Activated T-cell treated with anti-CD3 and anti-CD28 coated beads for 24 hours (primary cell): ENCODE measurements around the gene CEP70.
"Not testable (repeated sequence)": the region's sequence is repeated elsewhere in the genome, so short reads cannot be mapped to it uniquely, and the experiment has no call there.

Source experiments
- DNase-seq: peaks from one replicate; pipeline ENCODE4 v3.0.0-alpha.2; 2020; ENCODE audit warnings: low read depth

Gene CEP70

GRCh38 chr3:138593488-138594149 lies 441 bp downstream of the CEP70 start:
- DNase-seq, result no peak

GRCh38 chr3:138591392-138591791 lies 2.7 kb downstream of the CEP70 start:
- DNase-seq, result no peak

GRCh38 chr3:138588445-138588844 lies 5.6 kb downstream of the CEP70 start:
- no peak for DNase-seq

DNA sequence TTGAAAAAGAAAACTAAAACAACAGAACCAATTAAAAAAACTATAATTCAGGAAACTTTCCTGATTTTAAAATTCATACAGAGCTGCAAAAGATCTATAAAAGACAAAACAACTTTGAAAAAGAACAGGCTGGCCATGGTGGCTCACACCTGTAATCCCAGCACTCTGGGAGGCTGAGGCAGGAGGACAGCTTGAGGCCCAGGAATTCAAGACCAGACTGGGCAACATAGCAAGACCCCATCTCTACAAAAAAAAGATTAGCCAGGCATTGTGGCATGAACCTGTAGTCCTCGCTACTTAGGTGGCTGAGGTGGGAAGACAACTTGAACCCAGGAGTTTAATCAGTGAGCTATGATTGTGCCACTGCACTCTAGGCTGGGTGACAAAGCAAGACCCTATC lies 6.7 kb downstream of the CEP70 start:
- DNase-seq, result no peak

GRCh38 chr3:138578961-138579574 lies 15.0 kb downstream of the CEP70 start:
- no peak for DNase-seq

GRCh38 chr3:138578141-138578540 lies 15.9 kb downstream of the CEP70 start:
- DNase-seq, result no peak

- no peak for DNase-seq
These were observed 20.9 kb downstream of the CEP70 start for GRCh38 chr3:138573138-138573537.

DNA sequence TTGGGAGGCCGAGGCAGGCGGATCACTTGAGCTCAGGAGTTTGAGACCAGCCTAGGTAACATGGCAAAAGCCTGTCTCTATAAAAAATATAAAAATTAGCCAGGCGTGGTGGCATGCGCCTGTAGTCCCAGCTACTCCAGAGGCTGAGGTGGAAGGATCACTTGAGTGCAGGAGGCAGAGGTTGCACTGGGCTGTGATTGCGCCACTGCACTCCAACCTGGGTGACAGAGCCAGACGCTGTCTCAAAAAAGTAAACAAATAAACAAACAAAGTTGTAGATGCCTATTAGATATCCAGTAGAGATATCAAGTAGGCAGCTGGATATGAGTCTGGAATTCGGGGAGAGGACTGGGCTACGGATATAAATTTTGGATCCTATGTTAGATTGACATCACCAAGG lies 24.4 kb downstream of the CEP70 start:
- not testable (repeated sequence) for DNase-seq

GRCh38 chr3:138569090-138569489 lies 25.0 kb downstream of the CEP70 start:
- DNase-seq, result no peak

DNA sequence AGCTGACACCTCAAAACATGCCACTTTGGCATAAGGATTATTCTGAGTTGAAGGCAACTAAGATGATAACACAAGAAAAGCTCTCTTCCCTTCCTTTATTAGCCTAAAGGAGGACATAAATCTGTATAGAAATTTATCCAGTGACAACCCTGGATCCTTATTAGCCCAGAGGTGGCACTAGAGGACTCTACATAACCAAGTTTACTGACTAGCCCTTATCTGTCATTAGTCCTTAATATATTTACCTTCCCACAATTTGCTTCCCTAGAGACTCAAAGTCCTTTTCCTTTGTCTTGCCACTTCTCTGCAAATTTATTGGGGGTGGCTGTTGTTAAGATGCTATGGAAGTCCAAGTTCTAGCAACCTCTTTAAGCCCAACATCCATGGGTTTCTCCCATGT lies 26.7 kb downstream of the CEP70 start:
- DNase-seq, result no peak

DNA sequence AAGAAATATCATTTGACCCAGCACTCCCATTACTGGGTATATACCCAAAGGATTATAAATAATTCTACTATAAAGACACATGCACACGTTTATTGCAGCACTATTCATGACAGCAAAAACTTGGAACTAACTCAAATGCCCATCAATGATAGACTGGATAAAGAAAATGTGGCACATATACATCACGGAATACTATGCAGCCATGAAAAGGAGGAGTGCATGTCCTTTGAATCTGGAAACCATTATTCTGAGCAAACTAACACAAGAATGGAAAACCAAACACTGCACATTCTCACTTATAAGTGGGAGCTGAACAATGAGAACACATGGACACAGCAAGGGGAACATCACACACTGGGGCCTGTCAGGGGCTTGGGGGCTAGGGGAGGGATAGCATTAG lies 27.8 kb downstream of the CEP70 start:
- DNase-seq, result not testable (repeated sequence)

DNA sequence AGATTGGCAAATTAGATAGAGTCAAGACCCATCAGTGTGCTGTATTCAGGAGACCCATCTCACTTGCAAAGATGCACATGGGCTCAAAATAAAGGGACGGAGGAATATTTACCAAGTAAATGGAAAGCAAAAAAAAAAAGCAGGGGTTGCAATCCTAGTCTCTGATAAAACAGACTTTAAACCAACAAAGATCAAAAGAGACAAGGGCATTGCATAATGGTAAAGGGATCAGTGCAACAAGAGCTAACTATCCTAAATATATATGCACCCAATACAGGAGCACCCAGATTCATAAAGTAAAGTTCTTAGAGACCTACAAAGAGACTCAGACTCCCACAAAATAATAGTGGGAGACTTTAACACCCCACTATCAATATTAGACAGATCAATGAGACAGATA lies 31.2 kb downstream of the CEP70 start:
- DNase-seq, result not testable (repeated sequence)

- no peak for DNase-seq
These were observed 33.6 kb downstream of the CEP70 start for GRCh38 chr3:138560501-138560900.

GRCh38 chr3:138559134-138559533 lies 34.9 kb downstream of the CEP70 start:
- DNase-seq, result no peak

DNA sequence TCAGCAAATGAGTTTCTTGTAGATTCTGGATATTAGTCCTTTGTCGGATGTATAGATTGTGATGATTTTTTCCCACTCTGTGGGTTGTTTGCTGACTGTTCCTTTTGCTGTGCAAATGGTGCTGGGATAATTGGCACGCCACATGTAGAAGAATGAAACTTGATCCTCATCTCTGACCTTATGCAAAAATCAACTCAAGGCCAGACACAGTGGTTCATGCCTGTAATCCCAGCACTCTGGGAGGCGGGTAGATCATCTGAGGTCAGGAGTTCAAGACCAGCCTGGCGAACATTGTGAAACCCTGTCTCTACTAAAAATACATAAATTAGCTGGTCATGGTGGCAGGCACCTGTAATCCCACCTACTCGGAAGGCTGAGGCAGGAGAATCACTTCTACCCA lies 39.3 kb downstream of the CEP70 start:
- not testable (repeated sequence) for DNase-seq

DNA sequence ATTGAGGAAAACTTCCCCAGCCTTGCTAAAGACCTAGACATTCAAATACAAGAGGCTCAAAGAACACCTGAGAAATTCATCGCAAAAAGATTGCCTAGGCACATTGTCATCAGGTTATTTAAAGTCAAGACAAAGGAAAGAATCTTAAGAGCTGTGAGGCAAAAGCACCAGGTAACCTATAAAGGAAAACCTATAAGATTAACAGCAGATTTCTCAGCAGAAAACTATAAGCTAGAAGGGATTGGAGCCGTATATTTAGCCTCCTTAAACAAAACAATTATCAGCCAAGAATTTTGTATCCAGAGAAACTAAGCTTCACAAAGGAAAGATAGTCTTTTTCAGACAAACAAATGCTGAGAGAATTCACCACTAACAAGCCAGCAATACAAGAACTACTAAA lies 43.1 kb downstream of the CEP70 start:
- not testable (repeated sequence) for DNase-seq

DNA sequence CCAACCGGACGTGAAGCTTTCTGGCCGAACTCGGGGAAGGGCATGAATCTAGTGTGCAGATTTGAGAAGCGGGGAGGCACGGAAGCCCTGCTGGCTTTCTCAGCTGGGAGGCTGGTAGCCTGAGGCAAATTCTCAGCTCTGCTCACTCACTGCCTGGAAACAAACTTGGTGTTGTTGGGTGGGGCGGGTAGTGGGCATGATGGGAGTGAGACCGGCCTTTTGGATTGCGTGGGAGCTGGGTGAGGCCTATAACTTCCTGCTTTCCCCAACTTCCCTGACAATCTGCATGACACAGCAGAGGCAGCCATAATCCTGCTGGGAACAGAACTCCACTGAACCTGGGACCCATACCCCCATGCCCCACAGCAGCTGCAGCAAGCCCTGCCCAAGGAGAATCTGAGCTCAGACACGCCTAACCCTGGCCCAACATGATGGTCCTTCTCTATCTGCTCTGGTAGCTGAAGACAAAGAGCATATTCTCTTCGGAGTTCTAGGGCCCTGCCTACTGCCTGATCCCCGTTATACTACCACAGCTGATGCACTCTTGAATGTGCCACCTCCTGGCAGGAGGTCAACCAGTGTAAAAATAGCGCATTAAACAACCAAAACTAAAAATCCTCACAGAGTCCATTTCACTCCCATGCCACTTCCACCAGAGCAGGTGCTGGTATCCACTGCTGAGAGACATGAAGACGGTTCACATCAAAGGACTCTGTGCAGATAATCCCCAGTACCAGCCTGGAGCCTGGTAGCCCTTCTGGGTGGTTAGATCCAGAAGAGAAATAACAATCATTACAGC lies 44.7 kb downstream of the CEP70 start:
- DNase-seq, result no peak

- no peak for DNase-seq
These were observed 46.6 kb downstream of the CEP70 start for GRCh38 chr3:138547342-138547975.

GRCh38 chr3:138544546-138544945 lies 49.5 kb downstream of the CEP70 start:
- no peak for DNase-seq

- DNase-seq, result no peak
These were observed 51.1 kb downstream of the CEP70 start for GRCh38 chr3:138542977-138543376.

DNA sequence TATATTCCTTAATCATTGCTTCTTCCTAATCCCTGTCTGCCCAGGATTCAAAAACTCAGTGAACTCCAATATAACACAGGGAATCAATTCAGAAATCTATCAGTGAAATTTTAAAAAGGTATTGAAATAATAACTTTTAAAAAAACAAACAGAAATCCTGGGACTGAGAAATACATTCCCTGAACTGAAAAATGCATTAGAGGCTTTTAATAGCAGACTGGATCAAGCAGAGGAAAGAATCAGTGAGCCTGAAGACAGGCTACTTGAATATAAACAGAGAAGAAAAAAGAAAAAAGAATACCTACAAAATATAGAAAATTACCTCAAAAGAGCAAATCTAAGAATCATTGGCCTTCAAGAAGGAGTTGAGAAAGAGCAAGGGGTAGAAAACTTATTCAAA lies 54.7 kb downstream of the CEP70 start:
- DNase-seq, result no peak

DNA sequence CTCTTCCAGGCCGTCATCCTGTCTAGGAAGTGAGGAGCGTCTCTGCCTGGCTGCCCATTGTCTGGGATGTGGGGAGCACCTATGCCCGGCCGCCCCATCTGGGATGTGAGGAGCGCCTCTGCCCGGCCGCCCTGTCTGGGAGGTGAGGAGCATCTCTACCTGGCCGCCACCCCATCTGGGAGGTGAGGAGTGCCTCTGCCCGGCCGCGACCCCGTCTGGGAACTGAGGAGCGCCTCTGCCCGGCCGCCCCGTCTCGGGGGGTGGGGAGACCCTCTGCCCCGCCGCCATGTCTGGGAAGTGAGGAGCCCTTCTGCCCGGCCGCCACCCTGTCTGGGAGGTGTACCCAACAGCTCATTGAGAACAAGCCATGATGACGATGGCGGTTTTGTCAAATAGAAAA lies 72.6 kb downstream of the CEP70 start:
- DNase-seq, result not testable (repeated sequence)
